HL-60 (cell line): ENCODE results near the gene USH1C.

ENCODE experiments used
- DNase-seq, 2 experiments: peaks; one replicate each; pipeline ENCODE4 v3.0.0-alpha.2; 2010 to 2020; ENCODE audit warnings: low read depth in 1 of 2, low spot score in 1 of 2
- H3K27ac ChIP-seq: fragments of 250-450 bp; sonication (Bioruptor Pico); replicated peaks from 2 replicates; pipeline ENCODE4 v1.5.1; 2020; ENCODE audit warnings: mild to moderate bottlenecking, moderate library complexity
- H3K27me3 ChIP-seq: fragments of 250-450 bp; sonication (Bioruptor Pico); 2 replicates; pipeline ENCODE4 v1.5.1; 2021; ENCODE audit warnings: mild to moderate bottlenecking, moderate library complexity; ENCODE audit not compliant: insufficient read depth, poor library complexity, severe bottlenecking
- H3K4me3 ChIP-seq: replicated peaks from 2 replicates; pipeline ENCODE4 v1.5.1; 2011; ENCODE audit warnings: mild to moderate bottlenecking, control low read depth, low read length; ENCODE audit not compliant: insufficient read depth
- CTCF ChIP-seq: IDR thresholded peaks from one replicate; pipeline ENCODE4 v1.5.1; 2011; ENCODE audit warnings: low read length, control low read depth, inconsistent platforms; ENCODE audit not compliant: insufficient read depth
- GABPA ChIP-seq: IDR thresholded peaks from 2 replicates; pipeline ENCODE4 v1.6.1; 2012; ENCODE audit warnings: low read depth
- POLR2AphosphoS5 ChIP-seq: IDR thresholded peaks from 2 replicates; pipeline ENCODE4 v1.6.1; 2012; ENCODE audit warnings: low read depth
- REST ChIP-seq: IDR thresholded peaks from 2 replicates; pipeline ENCODE4 v1.6.1; 2012; ENCODE audit warnings: low read depth; ENCODE audit not compliant: insufficient replicate concordance
- SPI1 ChIP-seq: IDR thresholded peaks from 2 replicates; pipeline ENCODE4 v1.6.1; 2012; ENCODE audit warnings: low read depth, mild to moderate bottlenecking, borderline replicate concordance

USH1C gene

GRCh38 chr11:17471501-17471900 lies 72.7 kb downstream of the USH1C start:
- peaks cover 31% of the 10 kb centered on the region for H3K27me3 ChIP-seq
- no peak overlapping the region for H3K27ac ChIP-seq
- TF ChIP-seq SPI1 (no peak), CTCF (no peak), GABPA (no peak), POLR2AphosphoS5 (no peak), REST (no peak)
- no peak overlapping the region for H3K4me3 ChIP-seq
- no peak for DNase-seq

- H3K27me3 ChIP-seq, result peaks cover 16% of the 10 kb centered on the region
- no peak overlapping the region for H3K27ac ChIP-seq
- TF ChIP-seq GABPA (no peak), CTCF (no peak)
- DNase-seq, result no peak
- no peak overlapping the region for H3K4me3 ChIP-seq
Observed at GRCh38 chr11:17469998-17470397, 74.2 kb downstream of the USH1C start.

GRCh38 chr11:17468122-17468521 lies 76.1 kb downstream of the USH1C start:
- H3K4me3 ChIP-seq, result no peak overlapping the region
- TF ChIP-seq CTCF, result no peak
- TF ChIP-seq POLR2AphosphoS5, result no peak
- no peak for TF ChIP-seq REST
- TF ChIP-seq SPI1, result no peak
- TF ChIP-seq GABPA, result no peak
- no peak overlapping the region for H3K27ac ChIP-seq
- no peak for DNase-seq
- H3K27me3 ChIP-seq, result peaks cover 8% of the 10 kb centered on the region

GRCh38 chr11:17463546-17464174 lies 80.6 kb downstream of the USH1C start:
- Histone ChIP-seq H3K4me3 (no peak overlapping the region), H3K27me3 (peaks cover 6% of the 10 kb centered on the region), H3K27ac (no peak overlapping the region)
- no peak for DNase-seq
- TF ChIP-seq REST (no peak), SPI1 (no peak), CTCF (no peak), POLR2AphosphoS5 (no peak), GABPA (no peak)
